Measurements from ENCODE around the gene AGAP1. TPM values are rescaled to one million over a fixed set of nuclear protein-coding genes. Genes with fewer than 3 reads are reported as not detected.
A peak's percentile ranks its signal among the peaks of the same experiment; 100 is the strongest.

The AGAP1 gene
- total RNA-seq, 1 donor from 2014 or later = 43.9 TPM

GRCh38 chr2:235835810-235836209, 342.0 kb downstream of the AGAP1 start:
- H3K27me3 Mint-ChIP-seq (ENCODE audit: unreplicated experiment) = peaks cover 3% of the 10 kb centered on the region
- no peak overlapping the region for H3K27ac Mint-ChIP-seq (ENCODE audit: unreplicated experiment)
- TF ChIP-seq CTCF (IDR thresholded peaks at IDR 0.05; ENCODE audit: unreplicated experiment) = no peak
- H3K36me3 Mint-ChIP-seq (ENCODE audit: low read depth, unreplicated experiment) = peaks cover 5% of the 10 kb centered on the region
- no peaks in the 10 kb centered on the region for H3K9me3 Mint-ChIP-seq (ENCODE audit: unreplicated experiment)
- peaks cover 7% of the 10 kb centered on the region for H3K4me1 Mint-ChIP-seq (ENCODE audit: unreplicated experiment)
- no peak overlapping the region for H3K4me3 Mint-ChIP-seq (ENCODE audit: unreplicated experiment)
- DNase-seq (ENCODE audit: low spot score) = no peak

- H3K27ac Mint-ChIP-seq (ENCODE audit: unreplicated experiment) = no peak overlapping the region
- peaks cover 6% of the 10 kb centered on the region for H3K36me3 Mint-ChIP-seq (ENCODE audit: low read depth, unreplicated experiment)
- TF ChIP-seq CTCF (IDR thresholded peaks at IDR 0.05; ENCODE audit: unreplicated experiment) = no peak
- no peaks in the 10 kb centered on the region for H3K9me3 Mint-ChIP-seq (ENCODE audit: unreplicated experiment)
- peaks cover 4% of the 10 kb centered on the region for H3K27me3 Mint-ChIP-seq (ENCODE audit: unreplicated experiment)
- no peak for DNase-seq (ENCODE audit: low spot score)
- H3K4me1 Mint-ChIP-seq (ENCODE audit: unreplicated experiment) = peaks cover 9% of the 10 kb centered on the region
- H3K4me3 Mint-ChIP-seq (ENCODE audit: unreplicated experiment) = no peak overlapping the region
Observed at GRCh38 chr2:235836491-235836911, 342.7 kb downstream of the AGAP1 start.

- peaks cover 6% of the 10 kb centered on the region for H3K36me3 Mint-ChIP-seq (ENCODE audit: low read depth, unreplicated experiment)
- no peaks in the 10 kb centered on the region for H3K9me3 Mint-ChIP-seq (ENCODE audit: unreplicated experiment)
- no peak for DNase-seq (ENCODE audit: low spot score)
- no peak for TF ChIP-seq CTCF (IDR thresholded peaks at IDR 0.05; ENCODE audit: unreplicated experiment)
- no peak overlapping the region for H3K27ac Mint-ChIP-seq (ENCODE audit: unreplicated experiment)
- H3K27me3 Mint-ChIP-seq (ENCODE audit: unreplicated experiment) = peaks cover 9% of the 10 kb centered on the region
- no peak overlapping the region for H3K4me3 Mint-ChIP-seq (ENCODE audit: unreplicated experiment)
- H3K4me1 Mint-ChIP-seq (ENCODE audit: unreplicated experiment) = peaks cover 26% of the 10 kb centered on the region
Observed at GRCh38 chr2:235839226-235839625, 345.4 kb downstream of the AGAP1 start.

GRCh38 chr2:235839974-235840373, 346.1 kb downstream of the AGAP1 start:
- Mint-ChIP-seq H3K4me3 (ENCODE audit: unreplicated experiment) (no peak overlapping the region), H3K9me3 (ENCODE audit: unreplicated experiment) (no peaks in the 10 kb centered on the region), H3K36me3 (ENCODE audit: low read depth, unreplicated experiment) (peaks cover 10% of the 10 kb centered on the region), H3K4me1 (ENCODE audit: unreplicated experiment) (peaks cover 29% of the 10 kb centered on the region), H3K27ac (ENCODE audit: unreplicated experiment) (no peak overlapping the region), H3K27me3 (ENCODE audit: unreplicated experiment) (peaks cover 9% of the 10 kb centered on the region)
- no peak for DNase-seq (ENCODE audit: low spot score)
- no peak for TF ChIP-seq CTCF (IDR thresholded peaks at IDR 0.05; ENCODE audit: unreplicated experiment)

- peaks cover 32% of the 10 kb centered on the region for H3K4me1 Mint-ChIP-seq (ENCODE audit: unreplicated experiment)
- H3K4me3 Mint-ChIP-seq (ENCODE audit: unreplicated experiment) = no peak overlapping the region
- no peak for DNase-seq (ENCODE audit: low spot score)
- H3K27me3 Mint-ChIP-seq (ENCODE audit: unreplicated experiment) = peaks cover 10% of the 10 kb centered on the region
- H3K27ac Mint-ChIP-seq (ENCODE audit: unreplicated experiment) = peak overlapping the region; percentile 76
- H3K9me3 Mint-ChIP-seq (ENCODE audit: unreplicated experiment) = no peaks in the 10 kb centered on the region
- no peak for TF ChIP-seq CTCF (IDR thresholded peaks at IDR 0.05; ENCODE audit: unreplicated experiment)
- peaks cover 10% of the 10 kb centered on the region for H3K36me3 Mint-ChIP-seq (ENCODE audit: low read depth, unreplicated experiment)
Observed at GRCh38 chr2:235841863-235842262, 348.0 kb downstream of the AGAP1 start.
